PC-3 (cell line): ENCODE results near the gene RB1. TPM values are rescaled to one million over a fixed set of nuclear protein-coding genes. Genes with fewer than 3 reads are reported as not detected.

Experiments
- ATAC-seq: fragments of 200-7000 bp; cut with Tn5 transposase; 2 replicates; pipeline ENCODE4 v1.9.1; 2020; ENCODE audit warnings: mild to moderate bottlenecking, moderate library complexity
- BruUV-seq: library from RNA; stranded (reverse); fragments of 400-500 nt; replicated peaks from 2 replicates; lab custom pipeline; 2021; lab: Mats Ljungman, UMichigan
- CTCF ChIA-PET: fragments of 300-600 bp; sonication (Branson Sonifier 250); formaldehyde crosslinking; loops from one replicate; lab custom pipeline; 2022; ENCODE audit warnings: antibody characterized with exemption; lab: Charles Lee
- POLR2A ChIA-PET: fragments of 300-600 bp; sonication (Branson Sonifier 250); formaldehyde crosslinking; loops from one replicate; lab custom pipeline; 2022; ENCODE audit warnings: antibody characterized with exemption; ENCODE audit not compliant: unreplicated experiment; lab: Charles Lee
- DNase-seq: peaks from one replicate; pipeline ENCODE4 v3.0.0-alpha.2; 2015
- H2AFZ ChIP-seq: fragments of 300-600 bp; sonication (generic); 2 replicates; pipeline ENCODE4 v1.6.0; 2016; ENCODE audit warnings: antibody characterized with exemption, low read length
- H3F3A ChIP-seq: fragments of 300-600 bp; sonication (generic); one replicate; pipeline ENCODE4 v1.6.0; 2017; ENCODE audit warnings: antibody characterized with exemption, low read length, control low read depth, mild to moderate bottlenecking; ENCODE audit not compliant: unreplicated experiment
- H3K27ac ChIP-seq: fragments of 300-600 bp; sonication (generic); 2 replicates; pipeline ENCODE4 v1.5.1; 2016; ENCODE audit warnings: mild to moderate bottlenecking, low read length
- H3K27me3 ChIP-seq: fragments of 300-600 bp; sonication (generic); 2 replicates; pipeline ENCODE4 v1.6.1; 2016; ENCODE audit warnings: low read length, mixed read lengths
- H3K36me3 ChIP-seq: fragments of 300-600 bp; sonication (generic); 2 replicates; pipeline ENCODE4 v1.6.1; 2016; ENCODE audit warnings: low read depth, mixed run types, low read length, mixed read lengths
- H3K4me1 ChIP-seq: fragments of 300-600 bp; sonication (generic); 2 replicates; pipeline ENCODE4 v1.5.1; 2016; ENCODE audit warnings: low read length; ENCODE audit not compliant: insufficient read depth
- H3K4me2 ChIP-seq: fragments of 300-600 bp; sonication (generic); 2 replicates; pipeline ENCODE4 v1.6.0; 2016; ENCODE audit warnings: low read length
- H3K4me3 ChIP-seq: fragments of 300-600 bp; sonication (generic); 2 replicates; pipeline ENCODE4 v1.5.1; 2016; ENCODE audit warnings: mild to moderate bottlenecking, low read length, mixed read lengths
- H3K79me2 ChIP-seq: fragments of 300-600 bp; sonication (generic); 2 replicates; pipeline ENCODE4 v1.6.1; 2017; ENCODE audit warnings: low read length, mixed read lengths
- H3K9ac ChIP-seq: fragments of 300-600 bp; sonication (generic); 2 replicates; pipeline ENCODE4 v1.6.0; 2016; ENCODE audit warnings: mild to moderate bottlenecking, low read length
- H3K9me2 ChIP-seq: fragments of 300-600 bp; sonication (generic); replicated peaks from 2 replicates; pipeline ENCODE4 v1.6.1; 2016; ENCODE audit warnings: mixed run types, low read length, mixed read lengths
- H3K9me3 ChIP-seq: fragments of 300-600 bp; sonication (generic); 2 replicates; pipeline ENCODE4 v1.6.1; 2016; ENCODE audit warnings: low read length, mixed read lengths
- H4K20me1 ChIP-seq: fragments of 300-600 bp; sonication (generic); 2 replicates; pipeline ENCODE4 v1.6.1; 2016; ENCODE audit warnings: low read length, mixed read lengths
- EZH2 ChIP-seq: fragments of 300-600 bp; sonication (generic); IDR thresholded peaks from one replicate; pipeline ENCODE4 v1.6.1; 2017; ENCODE audit warnings: antibody characterized with exemption, mild to moderate bottlenecking, low read length; ENCODE audit not compliant: unreplicated experiment
- EZH2phosphoT487 ChIP-seq: fragments of 300-600 bp; sonication (generic); IDR thresholded peaks from 2 replicates; pipeline ENCODE4 v1.6.1; 2018; ENCODE audit warnings: mild to moderate bottlenecking, antibody characterized with exemption, low read length, borderline replicate concordance
- intact Hi-C: fragments of 100-400 bp; cut with micrococcal nuclease; formaldehyde crosslinking; loops from 2 replicates; pipeline ENCODE4 v1.9.0; 2023
- total RNA-seq: library from RNA; depleted of rRNA; stranded (reverse); fragments of >200 nt; gene quantifications from 2 replicates; pipeline ENCODE4 v1.2.3, GENCODE V29; 2014
- TF ChIP-seq, protein P1 (sequence below): fragments of 300-600 bp; sonication (generic); conservative IDR thresholded peaks from 2 replicates; pipeline ENCODE4 v1.5.1; 2017; ENCODE audit warnings: antibody characterized with exemption, low read depth, mild to moderate bottlenecking, low read length

The RB1 gene
- total RNA-seq, 1 experiment from 2014 or later: 14.3 TPM

DNA sequence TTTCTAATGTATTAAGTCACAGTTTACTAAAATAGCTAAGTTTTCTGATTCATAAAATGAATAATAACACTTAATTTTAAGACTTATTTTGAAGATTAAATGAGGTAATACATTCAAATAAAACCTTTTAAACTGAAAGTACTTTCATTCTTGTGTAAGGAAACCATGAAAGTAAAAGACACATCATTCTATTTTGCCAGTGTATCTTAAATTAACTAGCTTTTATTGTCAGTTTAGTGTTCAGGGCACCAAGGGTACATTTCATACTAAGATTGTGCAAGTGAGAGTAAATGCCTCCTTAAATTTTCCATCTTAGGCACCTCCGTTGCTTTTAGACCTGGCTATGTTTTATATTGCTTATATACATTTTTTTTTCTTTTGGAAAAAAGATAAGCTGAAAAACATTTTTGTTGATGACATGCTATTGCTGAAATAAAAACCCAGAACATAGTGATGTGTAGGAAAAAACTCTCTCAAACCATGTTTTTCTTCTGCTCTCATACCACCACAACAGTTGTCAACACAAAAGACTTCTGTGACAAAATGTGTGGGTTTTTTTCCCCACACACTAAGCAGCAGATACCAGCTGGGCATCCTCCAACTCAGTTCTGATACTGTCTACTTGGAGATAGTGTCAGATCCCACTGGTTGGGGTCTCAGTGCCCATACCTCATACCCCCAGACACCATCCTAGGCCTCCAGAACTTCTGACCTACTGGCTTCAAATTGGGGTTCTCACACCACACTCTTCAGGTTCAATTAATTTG is 140.1 kb downstream of the RB1 start:
- DNase-seq: no peak
- Histone ChIP-seq H3K9me2 (no peaks in the 10 kb centered on the region), H3K4me3 (no peak overlapping the region), H2AFZ (no peak overlapping the region), H3K4me2 (no peak overlapping the region), H3K27me3 (no peaks in the 10 kb centered on the region), H3K4me1 (peaks cover 27% of the 10 kb centered on the region), H3K9me3 (no peaks in the 10 kb centered on the region), H3K79me2 (no peaks in the 10 kb centered on the region), H4K20me1 (no peaks in the 10 kb centered on the region), H3K36me3 (no peaks in the 10 kb centered on the region), H3K27ac (no peak overlapping the region), H3K9ac (no peak overlapping the region), H3F3A (peaks cover 3% of the 10 kb centered on the region)
- intact Hi-C loops: no loop called here
- ATAC-seq: no peak
- ChIA-PET POLR2A (no interaction called here), CTCF (no interaction called here)
- BruUV-seq: no TSS peak
- TF ChIP-seq EZH2 (no peak), EZH2phosphoT487 (no peak)
- TF ChIP-seq, protein P1, sequence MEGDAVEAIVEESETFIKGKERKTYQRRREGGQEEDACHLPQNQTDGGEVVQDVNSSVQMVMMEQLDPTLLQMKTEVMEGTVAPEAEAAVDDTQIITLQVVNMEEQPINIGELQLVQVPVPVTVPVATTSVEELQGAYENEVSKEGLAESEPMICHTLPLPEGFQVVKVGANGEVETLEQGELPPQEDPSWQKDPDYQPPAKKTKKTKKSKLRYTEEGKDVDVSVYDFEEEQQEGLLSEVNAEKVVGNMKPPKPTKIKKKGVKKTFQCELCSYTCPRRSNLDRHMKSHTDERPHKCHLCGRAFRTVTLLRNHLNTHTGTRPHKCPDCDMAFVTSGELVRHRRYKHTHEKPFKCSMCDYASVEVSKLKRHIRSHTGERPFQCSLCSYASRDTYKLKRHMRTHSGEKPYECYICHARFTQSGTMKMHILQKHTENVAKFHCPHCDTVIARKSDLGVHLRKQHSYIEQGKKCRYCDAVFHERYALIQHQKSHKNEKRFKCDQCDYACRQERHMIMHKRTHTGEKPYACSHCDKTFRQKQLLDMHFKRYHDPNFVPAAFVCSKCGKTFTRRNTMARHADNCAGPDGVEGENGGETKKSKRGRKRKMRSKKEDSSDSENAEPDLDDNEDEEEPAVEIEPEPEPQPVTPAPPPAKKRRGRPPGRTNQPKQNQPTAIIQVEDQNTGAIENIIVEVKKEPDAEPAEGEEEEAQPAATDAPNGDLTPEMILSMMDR: no peak

DNA sequence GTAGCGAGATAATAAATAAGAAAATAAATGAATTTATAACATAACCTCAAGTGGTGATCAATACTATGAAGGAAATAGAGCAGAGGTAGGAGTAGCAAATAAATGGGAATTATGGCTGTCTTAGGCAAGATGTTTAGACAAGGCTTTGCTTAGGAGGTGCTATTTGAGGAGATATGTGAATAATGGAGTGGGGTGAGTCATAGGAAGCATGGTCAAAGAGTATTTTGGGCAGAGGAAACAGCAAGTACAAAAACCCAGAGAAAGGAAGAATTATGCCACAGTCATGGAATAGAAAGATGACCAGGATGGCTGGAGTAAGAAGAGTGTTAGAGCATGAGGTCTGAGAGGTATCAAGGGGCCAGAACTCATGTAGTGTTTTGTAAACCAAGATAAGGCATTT is 142.9 kb downstream of the RB1 start:
- H3K79me2 ChIP-seq: no peaks in the 10 kb centered on the region
- peak overlapping the region; percentile 62 for H3K27ac ChIP-seq
- no peaks in the 10 kb centered on the region for H3K27me3 ChIP-seq
- ChIA-PET POLR2A (no interaction called here), CTCF (no interaction called here)
- H3K9me2 ChIP-seq: no peaks in the 10 kb centered on the region
- H3K4me2 ChIP-seq: peak overlapping the region; percentile 45; the same call in 1 of the 2 replicates
- no peak overlapping the region for H2AFZ ChIP-seq
- ATAC-seq: peak; percentile 72
- BruUV-seq: no TSS peak
- H3K36me3 ChIP-seq: no peaks in the 10 kb centered on the region
- peaks cover 3% of the 10 kb centered on the region for H3F3A ChIP-seq
- DNase-seq: peak; percentile 68
- no peak overlapping the region for H3K4me3 ChIP-seq
- no peak overlapping the region for H3K9ac ChIP-seq
- no peak for TF ChIP-seq EZH2phosphoT487
- TF ChIP-seq, protein P1: no peak
- no peak for TF ChIP-seq EZH2
- intact Hi-C loops: no loop called here
- no peaks in the 10 kb centered on the region for H3K9me3 ChIP-seq
- H4K20me1 ChIP-seq: no peaks in the 10 kb centered on the region
- H3K4me1 ChIP-seq: peaks cover 45% of the 10 kb centered on the region
